Stimulated activated CD8-positive, alpha-beta memory T cell treated with anti-CD3 and anti-CD28 coated beads, Interleukin-12 subunit alpha, Interleukin-12 subunit beta, amount 100 ng/mL, for 24 hours (primary cell): ENCODE measurements around the gene RAB3C.

ENCODE experiments used
- DNase-seq: peaks from one replicate; pipeline ENCODE4 v3.0.0-alpha.2; 2020; ENCODE audit errors: extremely low read depth

Gene RAB3C

DNA sequence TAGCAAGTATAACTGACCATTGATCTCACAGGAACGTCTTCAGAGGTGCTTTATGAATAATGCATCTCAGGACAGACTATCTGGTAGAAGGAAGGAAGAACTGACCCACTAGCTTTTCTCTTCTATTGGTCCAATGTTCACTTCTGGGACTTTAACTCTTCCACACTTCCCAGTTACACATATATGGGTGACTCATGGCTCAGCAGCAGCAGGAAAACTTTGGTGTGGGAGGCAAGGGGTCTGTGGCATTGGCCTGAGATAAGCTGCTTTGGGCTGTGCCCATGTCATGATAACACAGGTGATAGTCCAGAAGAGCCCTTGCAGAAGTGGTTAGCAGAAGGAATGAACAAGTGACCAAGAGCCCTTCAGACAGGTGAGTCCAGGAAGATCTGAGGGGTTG lies 148.8 kb downstream of the RAB3C start:
- no peak for DNase-seq

DNA sequence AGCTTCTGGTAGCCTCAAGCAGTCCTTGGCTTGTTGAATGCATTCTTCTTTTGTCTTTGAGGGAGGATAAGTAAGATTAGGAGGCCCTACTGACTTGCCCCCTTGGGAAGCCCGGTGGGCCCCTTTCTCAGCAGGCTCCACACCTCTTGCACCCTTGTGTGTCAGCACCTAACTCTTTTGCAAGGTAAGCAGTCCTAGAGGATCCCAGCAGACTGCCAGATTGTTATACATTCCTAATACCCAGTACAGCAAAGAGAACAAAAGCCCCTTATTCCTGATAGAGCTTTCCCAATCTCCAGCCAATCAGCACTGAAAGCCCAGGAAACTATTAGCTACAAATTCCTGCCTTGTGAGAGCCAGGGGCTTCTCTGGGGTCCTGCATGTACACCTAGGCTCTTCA lies 152.8 kb downstream of the RAB3C start:
- DNase-seq = no peak

DNA sequence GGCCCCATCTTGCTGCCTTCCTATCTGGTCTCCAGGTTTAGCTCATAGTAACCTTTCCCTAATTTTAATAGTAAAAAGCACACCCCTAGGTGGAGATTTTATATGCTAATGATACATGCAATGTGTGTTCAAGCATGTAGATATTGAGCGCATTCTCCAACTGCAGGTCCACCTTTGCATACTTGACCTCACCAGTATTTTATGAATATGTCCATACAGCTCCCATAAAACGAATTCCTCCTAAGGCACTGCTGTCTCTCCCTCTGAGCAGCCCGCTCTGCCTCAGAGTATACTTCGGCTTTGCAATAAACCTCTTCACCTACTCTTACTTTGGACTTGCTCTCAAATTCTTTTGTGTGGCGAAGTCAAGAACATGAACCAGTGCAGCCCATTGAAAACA lies 153.3 kb downstream of the RAB3C start:
- no peak for DNase-seq

- DNase-seq = no peak
These were observed 154.8 kb downstream of the RAB3C start for GRCh38 chr5:58737671-58738070.

DNA sequence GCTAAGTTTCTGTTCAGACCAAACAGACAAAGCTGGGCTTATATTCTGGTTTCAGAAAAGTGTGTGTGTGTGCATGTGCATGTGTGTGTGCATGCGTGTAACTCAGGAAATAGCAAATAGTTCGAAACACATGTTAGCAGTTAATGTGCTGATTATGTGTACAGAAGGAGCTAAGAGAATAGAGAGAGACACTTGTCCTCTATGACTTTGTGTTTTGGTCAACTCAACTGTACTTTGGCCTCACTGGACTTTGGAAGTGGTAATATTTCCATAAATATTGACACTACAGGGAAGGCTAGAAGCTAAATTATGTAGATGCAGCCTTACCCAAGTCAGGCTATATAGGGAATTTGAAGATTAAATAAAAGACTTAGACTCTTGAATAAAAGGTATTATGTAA lies 155.5 kb downstream of the RAB3C start:
- no peak for DNase-seq

GRCh38 chr5:58739051-58739450 lies 156.2 kb downstream of the RAB3C start:
- no peak for DNase-seq

DNA sequence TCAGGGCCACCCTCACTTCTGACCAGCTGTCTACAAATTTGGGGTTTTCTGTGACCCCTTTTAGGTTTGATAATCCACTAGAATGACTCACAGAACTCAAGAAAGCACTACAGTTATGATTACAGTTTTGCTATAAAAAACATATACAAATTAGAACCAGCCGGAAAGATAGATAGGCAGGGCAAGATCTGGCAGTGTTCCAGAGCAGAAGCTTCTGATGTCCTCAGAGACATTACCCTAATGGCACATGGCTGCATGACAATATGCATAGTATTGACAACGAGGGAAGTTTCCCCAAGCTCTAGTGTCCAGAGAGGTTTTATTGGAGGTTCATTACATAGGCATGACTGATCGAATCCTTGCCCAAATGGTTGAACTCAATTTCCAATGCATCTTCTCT lies 158.1 kb downstream of the RAB3C start:
- no peak for DNase-seq

DNA sequence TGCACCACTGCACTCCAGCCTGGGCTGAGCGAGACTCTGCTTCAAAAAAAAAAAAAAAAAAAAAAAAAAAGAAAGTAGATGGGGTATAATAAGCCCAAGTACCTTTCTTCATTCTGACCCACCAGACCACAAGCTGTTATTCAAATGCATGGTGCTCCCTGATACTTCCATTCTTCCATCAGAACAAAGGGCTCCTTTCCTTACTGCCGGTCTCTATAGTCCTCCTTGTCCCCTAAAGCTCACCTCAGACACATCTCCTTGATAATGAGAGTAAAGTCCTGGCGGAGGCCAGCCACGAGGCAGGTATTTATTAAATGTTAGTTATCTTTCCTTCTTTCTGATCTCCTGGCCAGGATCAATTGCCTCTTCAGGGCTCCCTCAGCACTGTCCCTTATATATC lies 162.5 kb downstream of the RAB3C start:
- DNase-seq = no peak

DNA sequence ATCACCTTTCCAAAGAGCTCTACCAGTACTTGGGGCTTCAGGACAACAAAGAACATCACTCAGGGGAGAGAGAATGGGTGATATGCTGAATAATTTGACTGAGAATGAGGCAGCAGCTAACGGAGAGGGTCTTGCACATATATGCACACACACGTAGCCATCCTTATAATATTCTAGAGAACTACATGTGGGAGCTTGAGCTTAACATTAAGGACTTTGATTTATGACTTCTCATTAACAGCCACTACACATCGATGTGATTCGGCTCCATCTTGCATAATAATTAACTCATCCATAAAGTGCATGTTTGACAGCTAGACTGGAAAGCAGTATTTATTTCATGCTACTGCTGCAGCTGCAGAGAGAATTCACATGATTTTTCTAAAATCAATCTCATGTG lies 163.4 kb downstream of the RAB3C start:
- no peak for DNase-seq

DNA sequence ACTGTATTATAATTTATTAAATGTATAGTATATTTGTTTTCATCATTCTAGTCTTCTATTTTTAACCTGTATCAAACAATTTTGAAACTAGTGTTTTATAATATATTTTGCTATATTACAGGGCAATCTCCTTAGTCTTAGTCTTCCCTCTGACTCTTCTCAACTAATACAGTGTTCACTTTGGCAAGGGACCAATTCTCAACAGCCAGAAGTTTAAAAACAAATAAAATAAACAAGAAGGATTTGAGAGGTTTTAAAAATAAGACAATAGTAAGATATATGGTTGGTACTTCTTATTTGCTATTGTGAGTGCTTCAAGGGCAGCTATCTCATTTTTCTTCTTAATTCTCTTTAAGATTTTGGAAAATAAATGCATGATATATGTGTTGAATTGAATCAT lies 167.2 kb downstream of the RAB3C start:
- no peak for DNase-seq

DNA sequence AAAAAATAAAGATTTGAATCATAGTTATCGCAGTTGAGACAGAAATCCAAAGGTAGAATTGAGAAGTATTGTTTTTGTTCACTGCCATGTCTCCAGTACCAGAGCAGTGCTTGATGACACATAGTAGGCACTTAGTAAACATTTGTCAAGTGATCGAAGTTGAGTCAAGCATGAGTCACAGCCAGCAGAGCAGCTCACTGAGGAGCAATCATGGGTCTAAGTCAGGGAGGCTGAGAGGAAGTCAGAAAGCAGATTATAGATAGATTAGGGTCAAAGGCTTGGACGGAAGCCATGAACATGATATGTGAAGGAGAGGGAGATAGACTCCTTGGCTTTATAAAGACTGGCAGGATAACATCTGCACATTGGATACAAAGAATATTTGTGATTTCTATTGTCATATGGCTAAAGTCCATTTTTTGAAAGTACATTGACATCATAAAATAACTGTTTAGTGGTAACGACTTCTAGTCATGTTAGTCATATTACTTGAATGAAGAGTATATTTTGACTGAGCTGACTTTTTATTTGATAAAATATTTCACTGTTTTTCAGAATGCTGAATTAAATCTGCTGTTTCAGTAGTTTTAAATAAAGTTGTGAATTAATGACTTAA lies 168.5 kb downstream of the RAB3C start:
- DNase-seq = no peak

DNA sequence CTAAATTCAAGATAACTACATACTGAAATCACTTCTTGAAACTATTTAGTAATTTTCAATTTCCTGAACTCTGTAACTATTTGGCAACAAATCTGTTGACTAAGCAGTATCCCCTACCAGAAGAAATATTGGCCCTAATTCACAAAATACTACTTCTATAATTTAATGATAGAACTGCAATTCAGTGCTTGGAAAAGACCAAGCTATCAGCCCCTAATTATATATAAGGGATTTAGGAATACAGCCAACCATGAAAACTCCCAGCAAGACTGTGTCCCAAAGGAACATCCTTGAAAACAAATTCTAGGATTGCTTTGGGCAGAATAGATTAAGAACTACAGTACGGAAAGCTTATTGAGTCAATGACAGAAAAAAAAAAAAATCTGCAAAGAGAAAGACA lies 169.2 kb downstream of the RAB3C start:
- no peak for DNase-seq

GRCh38 chr5:58753446-58753845 lies 170.6 kb downstream of the RAB3C start:
- DNase-seq = no peak

DNA sequence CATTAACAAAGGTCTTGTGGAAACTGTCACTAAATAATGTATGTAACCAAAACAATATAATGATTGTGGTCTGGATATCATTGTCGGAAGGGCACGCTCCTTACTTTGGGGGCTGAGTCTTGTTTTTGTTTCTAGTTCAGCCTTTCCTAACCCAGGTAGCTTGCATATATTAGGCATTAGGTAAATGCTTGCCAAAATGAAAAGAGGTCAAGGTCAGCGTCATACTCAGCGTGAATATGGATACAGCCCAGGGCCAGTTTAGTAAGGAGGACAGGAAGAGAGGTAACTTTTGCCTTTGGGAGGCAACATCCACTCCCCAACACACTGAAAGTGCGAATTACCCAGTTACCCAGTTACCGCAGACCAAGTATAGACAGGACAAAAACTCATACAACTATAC lies 171.4 kb downstream of the RAB3C start:
- no peak for DNase-seq

DNA sequence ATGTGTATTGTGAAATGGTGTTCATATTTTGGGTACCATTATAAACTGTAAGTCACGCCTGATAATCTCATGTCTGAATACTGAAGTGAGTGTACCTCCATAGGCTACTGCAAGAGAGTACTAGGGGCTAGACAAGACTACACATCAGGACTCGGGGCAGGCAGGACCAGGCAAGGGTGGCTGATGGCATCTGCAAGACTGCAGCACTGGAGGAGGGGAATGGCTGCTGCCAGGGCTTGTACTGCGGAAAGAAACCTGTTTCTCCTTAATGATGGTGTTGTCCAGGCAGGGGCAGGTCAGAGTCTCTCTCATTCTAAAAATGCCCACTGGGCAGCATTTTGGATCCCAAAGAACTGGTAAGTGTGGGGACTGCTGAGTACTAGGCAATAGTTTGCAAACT lies 172.5 kb downstream of the RAB3C start:
- DNase-seq = no peak

GRCh38 chr5:58759745-58760144 lies 176.9 kb downstream of the RAB3C start:
- no peak for DNase-seq

DNA sequence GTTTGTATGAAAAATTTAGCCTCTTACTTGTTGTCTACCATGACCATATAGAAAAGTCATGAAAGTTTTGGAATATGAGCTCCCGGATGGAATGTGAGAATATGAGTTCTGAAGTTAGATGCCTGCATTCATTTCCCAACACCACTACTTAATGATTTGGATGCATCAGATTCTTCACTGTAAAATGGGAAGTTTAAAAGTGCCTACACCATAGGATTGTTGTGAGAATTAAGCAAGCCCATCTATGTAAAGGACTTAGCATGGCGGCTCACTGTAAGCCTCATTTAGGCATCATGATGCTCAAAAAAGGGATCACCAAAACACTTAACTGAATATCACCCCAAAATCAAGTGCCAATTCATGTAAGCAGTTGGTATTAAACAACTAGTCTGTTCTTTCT lies 177.3 kb downstream of the RAB3C start:
- no peak for DNase-seq

- DNase-seq = no peak
These were observed 178.5 kb downstream of the RAB3C start for GRCh38 chr5:58761407-58761806.

- DNase-seq = no peak
These were observed 180.5 kb downstream of the RAB3C start for GRCh38 chr5:58763390-58763789.

- DNase-seq = no peak
These were observed 181.3 kb downstream of the RAB3C start for GRCh38 chr5:58764199-58764598.

DNA sequence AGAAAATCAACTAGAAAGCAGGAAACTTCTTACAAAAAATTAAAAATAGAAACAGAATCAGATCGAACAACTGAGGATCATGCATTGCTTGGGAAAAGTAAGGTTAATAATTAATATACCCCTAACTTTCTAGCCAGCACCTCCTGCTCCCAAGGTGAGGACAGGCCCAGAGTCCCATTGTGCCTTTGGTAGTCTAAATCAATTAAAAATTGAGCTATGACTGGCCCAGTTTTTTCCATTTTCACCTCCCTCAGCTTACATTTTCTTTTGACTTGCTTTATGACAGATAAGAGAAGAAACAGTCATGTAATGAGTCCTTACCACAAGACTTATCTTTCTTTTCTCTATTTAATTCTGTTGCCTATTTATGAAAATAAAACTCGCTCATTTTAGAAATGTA lies 182.2 kb downstream of the RAB3C start:
- no peak for DNase-seq

GRCh38 chr5:58767104-58767503 lies 184.2 kb downstream of the RAB3C start:
- no peak for DNase-seq

GRCh38 chr5:58770136-58770535 lies 187.3 kb downstream of the RAB3C start:
- DNase-seq = no peak

- DNase-seq = no peak
These were observed 188.9 kb downstream of the RAB3C start for GRCh38 chr5:58771796-58772195.
